HepG2 (cell line): ENCODE data around the gene UNKL. TPM values are rescaled to one million over a fixed set of nuclear protein-coding genes. Genes with fewer than 3 reads are reported as not detected.
A peak's percentile ranks its signal among the peaks of the same experiment; 100 is the strongest.

Source experiments
- BCLAF1 ChIP-seq: fragments of 450-650 bp; IDR thresholded peaks from 2 replicates; pipeline ENCODE4 v1.6.1; 2017; ENCODE audit warnings: mild to moderate bottlenecking
- CHD2 ChIP-seq: IDR thresholded peaks from 2 replicates; pipeline ENCODE4 v1.6.1; 2011; ENCODE audit warnings: low read depth, low read length, improper control_type of control experiment
- ETS1 ChIP-seq: sonication (generic); formaldehyde crosslinking; IDR thresholded peaks from 2 replicates; pipeline ENCODE4 v1.4.0; 2020; ENCODE audit warnings: missing genetic modification reagents
- FOXK1 ChIP-seq: sonication (generic); formaldehyde crosslinking; IDR thresholded peaks from 2 replicates; pipeline ENCODE4 v1.4.0; 2020; ENCODE audit warnings: low read depth, missing genetic modification reagents, borderline replicate concordance
- GABPA ChIP-seq, 2 experiments: IDR thresholded peaks; 2 replicates each; pipeline ENCODE4 v1.6.1; 2011 to 2016; ENCODE audit warnings: low read depth in 2 of 2, low read length in 1 of 2, missing biosample characterization in 1 of 2, missing genetic modification characterization in 1 of 2
- KLF6 ChIP-seq: IDR thresholded peaks from 2 replicates; pipeline ENCODE4 v1.8.0; 2016; ENCODE audit warnings: missing biosample characterization, missing genetic modification reagents
- PAXIP1 ChIP-seq: sonication (generic); formaldehyde crosslinking; conservative IDR thresholded peaks from 2 replicates; pipeline ENCODE4 v1.4.0; 2020; ENCODE audit warnings: mild to moderate bottlenecking, missing genetic modification reagents, moderate library complexity
- POLR2A ChIP-seq, 2 experiments: IDR thresholded peaks; 2 replicates each; pipeline ENCODE4 v1.6.1; 2011; ENCODE audit warnings: low read depth in 2 of 2, low read length in 2 of 2, mild to moderate bottlenecking in 1 of 2, moderate library complexity in 1 of 2; ENCODE audit not compliant: insufficient read depth in 1 of 2
- RFXAP ChIP-seq: sonication (generic); formaldehyde crosslinking; IDR thresholded peaks from 2 replicates; pipeline ENCODE4 v1.4.0; 2020; ENCODE audit warnings: missing genetic modification reagents, borderline replicate concordance
- SKI ChIP-seq: fragments of 450-650 bp; IDR thresholded peaks from one replicate; pipeline ENCODE4 v1.6.1; 2018; ENCODE audit warnings: mild to moderate bottlenecking; ENCODE audit not compliant: partially characterized antibody
- THAP11 ChIP-seq: IDR thresholded peaks from 2 replicates; pipeline ENCODE4 v1.6.1; 2016; ENCODE audit warnings: missing biosample characterization, missing genetic modification reagents
- USF2 ChIP-seq, 2 experiments: sonication (generic) in 1 of 2; formaldehyde crosslinking in 1 of 2; IDR thresholded peaks; 2 replicates each; pipeline versions ENCODE4 v1.5.1 to v1.6.1; 2011 to 2020; ENCODE audit warnings: borderline replicate concordance in 1 of 2, low read depth in 1 of 2, low read length in 1 of 2, mild to moderate bottlenecking in 1 of 2, missing genetic modification reagents in 1 of 2, moderate library complexity in 1 of 2
- ZBTB14 ChIP-seq: sonication (generic); formaldehyde crosslinking; IDR thresholded peaks from 2 replicates; pipeline ENCODE4 v1.4.0; 2020; ENCODE audit warnings: missing genetic modification reagents
- ZBTB25 ChIP-seq: IDR thresholded peaks from 2 replicates; pipeline ENCODE4 v1.6.1; 2018; ENCODE audit warnings: missing genetic modification reagents
- ZFP82 ChIP-seq: sonication (generic); formaldehyde crosslinking; IDR thresholded peaks from 2 replicates; pipeline ENCODE4 v1.5.1; 2020; ENCODE audit warnings: mild to moderate bottlenecking, missing genetic modification reagents, borderline replicate concordance
- polyA plus RNA-seq, 8 experiments: library from polyadenylated mRNA; depleted of rRNA in 3 of 8; stranded (reverse) in 7 of 8; unstranded in 1 of 8; fragments of >200 nt; fragmentation: Illumina TruSeq in 4 of 8; extraction: Trizol in 4 of 8; gene quantifications; 2 replicates each; pipeline versions ENCODE4 v1.2.1 to v1.2.3, GENCODE V29; 2011 to 2016; ENCODE audit warnings: low read depth in 4 of 8, missing spikeins in 1 of 8, mixed read lengths in 1 of 8; ENCODE audit not compliant: insufficient read depth in 1 of 8
- total RNA-seq, 5 experiments: library from RNA; depleted of rRNA; stranded (reverse); fragments of >200 nt; fragmentation: Illumina TruSeq; extraction: Trizol; gene quantifications; 2 replicates each; pipeline ENCODE4 v1.2.3, GENCODE V29; 2016; ENCODE audit warnings: low read depth in 1 of 5

Gene UNKL
- total and polyA plus RNA-seq, 2 of the 13 experiments (the other 11 are each of a cell fraction or from before 2014, with no cell fraction given): 10.4 to 17.6 TPM

GRCh38 chr16:1430759-1431496, 16.4 kb upstream of the UNKL start, which contains the start of gene PERCC1 (continued):
- TF ChIP-seq GABPA (IDR thresholded peaks at IDR 0.05; ENCODE audit: low read depth, low read length) (no peak), GABPA (CRISPR knock-in tag; IDR thresholded peaks at IDR 0.05; ENCODE audit: low read depth) (no peak), SKI (peak; percentile 89), RFXAP (CRISPR knock-in tag) (no peak; the same call in 1 of the 2 replicates), ETS1 (no peak), ZBTB25 (CRISPR knock-in tag) (peak; percentile 78; the same call in 1 of the 2 replicates), KLF6 (0 out of 2 replicates have a peak, but pooled peaks have one; percentile 60), CHD2 (no peak), USF2 (IDR thresholded peaks at IDR 0.05; ENCODE audit: low read depth, low read length) (no peak), USF2 (CRISPR knock-in tag; IDR thresholded peaks at IDR 0.05; ENCODE audit: borderline replicate concordance) (peak; percentile 32; the same call in 1 of the 2 replicates), PAXIP1 (CRISPR knock-in tag) (peak; percentile 87), BCLAF1 (no peak), FOXK1 (CRISPR knock-in tag) (0 out of 2 replicates have a peak, but pooled peaks have one; percentile 21), POLR2A (IDR thresholded peaks at IDR 0.05; ENCODE audit: insufficient read depth in 1 of 2, low read depth in 2 of 2, low read length in 2 of 2) (peak in 1 of 2 experiments; percentile 66; a peak in 2 of 4 replicates), THAP11 (CRISPR knock-in tag) (peak; percentile 74; the same call in 1 of the 2 replicates), ZBTB14 (no peak), ZFP82 (CRISPR knock-in tag) (no peak)
